ENCODE data around the gene MEGF10.

DNA sequence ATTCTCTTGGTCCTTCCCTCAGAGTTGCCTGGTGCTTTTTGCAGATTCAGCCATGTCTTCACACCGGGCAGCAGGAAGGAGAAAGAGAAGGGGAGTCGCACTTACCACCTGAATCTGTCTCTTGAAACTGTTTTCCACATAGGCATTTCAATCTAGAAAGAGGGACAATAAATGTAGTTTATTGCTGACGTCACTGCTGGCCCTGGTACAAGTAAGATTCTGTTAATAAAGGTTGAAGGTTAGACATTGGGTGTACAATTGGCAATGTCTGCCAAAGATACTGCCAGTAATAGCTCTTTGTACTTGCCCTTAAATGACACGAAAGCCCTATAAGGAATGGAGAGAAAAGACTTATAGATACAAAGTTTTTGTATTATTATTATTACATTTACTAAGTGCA, 72.8 kb downstream of the MEGF10 start:
- TF ChIP-seq POLR2A (IDR thresholded peaks at IDR 0.05; ENCODE audit: low read depth, low read length) (no peak), POLR2AphosphoS5 (IDR thresholded peaks at IDR 0.05; ENCODE audit: low read depth, low read length) (no peak), TAF1 (IDR thresholded peaks at IDR 0.05; ENCODE audit: borderline replicate concordance, low read depth, low read length) (no peak)

Measured in GM12892 (cell line).